ENCODE measurements around the gene FAM98B. TPM values are rescaled to one million over a fixed set of nuclear protein-coding genes. Genes with fewer than 3 reads are reported as not detected.

The FAM98B gene
- total and polyA plus RNA-seq, 2 experiments from 2014 or later: 10.1 to 32.5 TPM

- TF ChIP-seq ZNF462 (CRISPR knock-in tag; IDR thresholded peaks at IDR 0.05) (no peak), ZNF331 (CRISPR knock-in tag; IDR thresholded peaks at IDR 0.05; ENCODE audit: low read depth) (no peak), ETS1 (IDR thresholded peaks at IDR 0.05) (no peak)
Measured at GRCh38 chr15:38503496-38503895, 49.6 kb downstream of the FAM98B start (continued).

GRCh38 chr15:38504680-38505467 is 50.9 kb downstream of the FAM98B start:
- Histone ChIP-seq H3K4me2 (no peak overlapping the region), H3K27ac (ENCODE audit: low read depth) (no peak overlapping the region), H3F3A (replicated peaks; ENCODE audit: low read depth) (no peaks in the 10 kb centered on the region), H4K20me1 (replicated peaks; ENCODE audit: insufficient read depth) (no peaks in the 10 kb centered on the region), H3K36me3 (ENCODE audit: insufficient read depth) (no peaks in the 10 kb centered on the region), H3K9me2 (ENCODE audit: insufficient read depth) (no peaks in the 10 kb centered on the region), H3K4me3 (no peak overlapping the region), H3K27me3 (ENCODE audit: insufficient read depth) (no peaks in the 10 kb centered on the region), H3K4me1 (ENCODE audit: insufficient read depth) (no peaks in the 10 kb centered on the region), H2AFZ (no peak overlapping the region), H3K79me2 (replicated peaks; ENCODE audit: insufficient read depth) (no peaks in the 10 kb centered on the region)
- Mint-ChIP-seq H3K27me3 (ENCODE audit: insufficient read depth, low read depth, poor library complexity) (no peaks in the 10 kb centered on the region), H3K36me3 (ENCODE audit: low read depth) (0 out of 3 replicates have a peak, but pooled peaks cover 1% of the 10 kb centered on the region), H3K4me3 (no peak overlapping the region), H3K27ac (no peak overlapping the region), H3K4me1 (no peaks in the 10 kb centered on the region), H3K9me3 (no peaks in the 10 kb centered on the region)
- no peak for DNase-seq (ENCODE audit: low spot score)
- no peak for ATAC-seq
- no peak for TF ChIP-seq NANOG (IDR thresholded peaks at IDR 0.05; ENCODE audit: borderline replicate concordance)
- no peak for TF ChIP-seq CREB1 (CRISPR knock-in tag; IDR thresholded peaks at IDR 0.05; ENCODE audit: low read depth)
- TF ChIP-seq REST (IDR thresholded peaks at IDR 0.05; ENCODE audit: unreplicated experiment): no peak
- no peak for TF ChIP-seq ZNF331 (CRISPR knock-in tag; IDR thresholded peaks at IDR 0.05; ENCODE audit: low read depth)

Measured in GM23338 (cell line).